Fibroblast of peridontal ligament (primary cell): ENCODE measurements around the gene HOXA13.

Experiments used
- DNase-seq: peaks from one replicate; pipeline ENCODE4 v3.0.0-alpha.2; 2010; ENCODE audit errors: extremely low read depth

Gene HOXA13

GRCh38 chr7:27170426-27171324 lies 29.2 kb downstream of the HOXA13 start:
- DNase-seq = no peak

- DNase-seq = no peak
These were observed 30.0 kb downstream of the HOXA13 start for GRCh38 chr7:27169658-27170425.

GRCh38 chr7:27168265-27168947 lies 31.5 kb downstream of the HOXA13 start:
- no peak for DNase-seq

- DNase-seq = no peak
These were observed 32.0 kb downstream of the HOXA13 start for GRCh38 chr7:27167916-27168264.

- no peak for DNase-seq
These were observed 33.1 kb downstream of the HOXA13 start for GRCh38 chr7:27166531-27167505.

GRCh38 chr7:27165996-27166530 lies 33.8 kb downstream of the HOXA13 start:
- DNase-seq = no peak

GRCh38 chr7:27165089-27165995 lies 34.5 kb downstream of the HOXA13 start, which contains the start of gene HOXA9:
TSS of gene HOXA9 (minus strand) at chr7:27165537. CDS start at chr7:27165457, 80 bp downstream.
- DNase-seq = no peak

- DNase-seq = no peak
These were observed 35.4 kb downstream of the HOXA13 start for GRCh38 chr7:27164367-27165088.

- no peak for DNase-seq
These were observed 35.9 kb downstream of the HOXA13 start for GRCh38 chr7:27164045-27164366.

- no peak for DNase-seq
These were observed 36.4 kb downstream of the HOXA13 start for GRCh38 chr7:27163288-27164044.

- DNase-seq = no peak
These were observed 37.2 kb downstream of the HOXA13 start for GRCh38 chr7:27162561-27163287.

GRCh38 chr7:27161721-27162560 lies 38.0 kb downstream of the HOXA13 start:
- DNase-seq = no peak

GRCh38 chr7:27161214-27161720 lies 38.6 kb downstream of the HOXA13 start:
- DNase-seq = no peak

GRCh38 chr7:27160546-27161213 lies 39.2 kb downstream of the HOXA13 start:
- DNase-seq = peak; percentile 77

- DNase-seq = no peak
These were observed 39.7 kb downstream of the HOXA13 start for GRCh38 chr7:27160145-27160545.
